ENCODE results near the gene RIMBP2.
"Not testable (repeated sequence)": the region's sequence is repeated elsewhere in the genome, so short reads cannot be mapped to it uniquely, and the experiment has no call there.

Gene RIMBP2

GRCh38 chr12:130752037-130752436 is 35.9 kb upstream of the RIMBP2 start:
- POLR2A ChIA-PET; H3K4me3 ChIP-seq (ENCODE audit: low read depth, low read length); H3K27ac ChIP-seq (ENCODE audit: extremely low read depth, low read depth, low read length); H3K9me3 ChIP-seq (ENCODE audit: control insufficient read depth, insufficient read depth, low read depth, low read length); H3K4me1 ChIP-seq (ENCODE audit: control insufficient read depth, insufficient read depth, low read length); H3K36me3 ChIP-seq (ENCODE audit: control insufficient read depth in 2 of 2, insufficient read depth in 1 of 2, low read length in 2 of 2): not testable (repeated sequence)
- CTCF ChIA-PET, result interaction anchor here (0.6 to 0.9 kb wide), 2 partner anchors 72 to 114 kb away, joined by 4 to 5 read pairs; no protein-coding TSS in a partner anchor
- TF ChIP-seq ZNF623 (tag by site-specific recombination; IDR thresholded peaks at IDR 0.05) (peak; percentile 26), ZNF555 (tag by site-specific recombination; conservative IDR thresholded peaks at IDR 0.05) (peak; percentile 44), ZNF140 (tag by site-specific recombination; IDR thresholded peaks at IDR 0.05) (0 out of 2 replicates have a peak, but pooled peaks have one; percentile 31), REST (tag by site-specific recombination; IDR thresholded peaks at IDR 0.05) (peak; percentile 15; the same call in 1 of the 2 replicates), ZNF518A (tag by site-specific recombination; conservative IDR thresholded peaks at IDR 0.05; ENCODE audit: low read depth) (peak; percentile 70; the same call in 1 of the 2 replicates), ZNF433 (tag by site-specific recombination; IDR thresholded peaks at IDR 0.05; ENCODE audit: low read depth) (0 out of 2 replicates have a peak, but pooled peaks have one; percentile 37), ZNF560 (tag by site-specific recombination; IDR thresholded peaks at IDR 0.05; ENCODE audit: borderline replicate concordance) (0 out of 2 replicates have a peak, but pooled peaks have one; percentile 6), ZNF654 (tag by site-specific recombination; IDR thresholded peaks at IDR 0.05; ENCODE audit: low read depth) (peak; percentile 16; the same call in 1 of the 2 replicates), ZBTB11 (tag by site-specific recombination; conservative IDR thresholded peaks at IDR 0.05; ENCODE audit: low read depth) (peak; percentile 47), ZNF426 (tag by site-specific recombination; IDR thresholded peaks at IDR 0.05) (peak; percentile 48), ZNF394 (tag by site-specific recombination; IDR thresholded peaks at IDR 0.05; ENCODE audit: borderline replicate concordance) (peak; percentile 59; the same call in 1 of the 2 replicates)

GRCh38 chr12:130748786-130749185 is 32.7 kb upstream of the RIMBP2 start:
- Histone ChIP-seq H3K27ac (ENCODE audit: extremely low read depth, low read depth, low read length) (no peak overlapping the region), H3K9me3 (ENCODE audit: control insufficient read depth, insufficient read depth, low read depth, low read length) (no peaks in the 10 kb centered on the region), H3K36me3 (ENCODE audit: control insufficient read depth in 2 of 2, insufficient read depth in 1 of 2, low read length in 2 of 2) (no peaks in the 10 kb centered on the region), H3K4me3 (ENCODE audit: low read depth, low read length) (no peak overlapping the region), H3K4me1 (ENCODE audit: control insufficient read depth, insufficient read depth, low read length) (no peaks in the 10 kb centered on the region)
- POLR2A ChIA-PET, result no interaction called here
- CTCF ChIA-PET, result interaction anchor here (0.7 to 2.6 kb wide), 11 partner anchors 10 to 722 kb away, joined by 3 to 10 read pairs (median 4); no protein-coding TSS in a partner anchor
- TF ChIP-seq ZNF629 (tag by site-specific recombination; IDR thresholded peaks at IDR 0.05) (no peak), ZNF580 (tag by site-specific recombination; IDR thresholded peaks at IDR 0.05) (no peak), FEZF1 (tag by site-specific recombination; IDR thresholded peaks at IDR 0.05) (no peak), GLIS1 (tag by site-specific recombination; IDR thresholded peaks at IDR 0.05) (no peak), ZNF37A (tag by site-specific recombination; IDR thresholded peaks at IDR 0.05) (no peak), GFI1B (tag by site-specific recombination; IDR thresholded peaks at IDR 0.05) (no peak), ZNF350 (tag by site-specific recombination; IDR thresholded peaks at IDR 0.05) (no peak), ZIC2 (tag by site-specific recombination; IDR thresholded peaks at IDR 0.05) (no peak)

Measured in HEK293 (cell line).